HUES6 (cell line): Measurements from ENCODE around the gene EIF5A.

Source experiments
- H3K27ac ChIP-seq: 2 replicates; pipeline ENCODE4 v1.7.0; 2013; ENCODE audit warnings: low read depth, mild to moderate bottlenecking, low read length, inconsistent platforms
- H3K27me3 ChIP-seq: 2 replicates; pipeline ENCODE4 v1.6.1; 2013; ENCODE audit warnings: low read length; ENCODE audit not compliant: control insufficient read depth, insufficient read depth
- H3K36me3 ChIP-seq: 2 replicates; pipeline ENCODE4 v1.6.1; 2013; ENCODE audit warnings: low read length; ENCODE audit not compliant: control insufficient read depth, insufficient read depth
- H3K4me1 ChIP-seq: 2 replicates; pipeline ENCODE4 v1.6.1; 2013; ENCODE audit warnings: low read length; ENCODE audit not compliant: control insufficient read depth, insufficient read depth
- H3K4me3 ChIP-seq: 2 replicates; pipeline ENCODE4 v1.5.1; 2013; ENCODE audit warnings: low read depth, low read length
- H3K9ac ChIP-seq: one replicate; pipeline ENCODE4 v1.6.1; 2013; ENCODE audit warnings: mild to moderate bottlenecking, low read length
- H3K9me3 ChIP-seq: 2 replicates; pipeline ENCODE4 v1.6.1; 2013; ENCODE audit warnings: low read depth, low read length; ENCODE audit not compliant: control insufficient read depth, insufficient read depth

Gene EIF5A

GRCh38 chr17:7361906-7362305, 54.5 kb downstream of the EIF5A start:
- no peaks in the 10 kb centered on the region for H3K4me1 ChIP-seq
- no peaks in the 10 kb centered on the region for H3K27me3 ChIP-seq
- H3K9ac ChIP-seq, result no peak overlapping the region
- no peak overlapping the region for H3K4me3 ChIP-seq
- H3K9me3 ChIP-seq, result no peaks in the 10 kb centered on the region
- H3K27ac ChIP-seq, result no peak overlapping the region
- H3K36me3 ChIP-seq, result no peaks in the 10 kb centered on the region
